Motor neuron (in vitro differentiated cells): ENCODE results near the gene FAM98C. TPM values are rescaled to one million over a fixed set of nuclear protein-coding genes. Genes with fewer than 3 reads are reported as not detected.

ENCODE experiments used
- ATAC-seq, 8 experiments: fragments of 200-7000 bp; cut with Tn5 transposase; replicated peaks in 6 of 8; 2 replicates each; pipeline ENCODE4 v1.8.0; 2021; ENCODE audit warnings: mild to moderate bottlenecking in 8 of 8, moderate library complexity in 8 of 8
- H3K27ac ChIP-seq, 2 donors: fragments of 250-450 bp; sonication (Bioruptor Pico); 2 replicates each; pipeline ENCODE4 v1.9.0; 2021; ENCODE audit warnings: antibody characterized with exemption in 2 of 2, mild to moderate bottlenecking in 2 of 2, moderate library complexity in 1 of 2
- H3K4me1 ChIP-seq, 2 donors: fragments of 250-450 bp; sonication (Bioruptor Pico); replicated peaks in 1 of 2; 2 replicates each; pipeline ENCODE4 v1.6.1; 2021; ENCODE audit warnings: antibody characterized with exemption in 2 of 2, mild to moderate bottlenecking in 2 of 2, moderate library complexity in 1 of 2
- H3K4me3 ChIP-seq, 5 donors: fragments of 250-450 bp; sonication (Bioruptor Pico); 2 replicates each; pipeline ENCODE4 v1.9.0; 2021; ENCODE audit warnings: antibody characterized with exemption in 5 of 5, mild to moderate bottlenecking in 5 of 5, moderate library complexity in 4 of 5
- WGBS, 10 experiments: fragments of 450-650 bp; shearing (Covaris generic); methylation state at CpG; one replicate each; pipeline ENCODE4 v1.0.0; 2022; 5-methylcytosine and 5-hydroxymethylcytosine counted together
- in situ Hi-C, 9 experiments: fragments of 400-800 bp; cut with MboI; loops; one replicate each; pipeline ENCODE4 v1.15.0; 2021; ENCODE audit warnings: low sequenced_read_pairs in 9 of 9, low pct_unique_long_range_greater_than_20kb in 2 of 9; ENCODE audit not compliant: unreplicated experiment in 9 of 9
- total RNA-seq, 8 experiments: library from RNA; unstranded; fragments of 300-600 nt; gene quantifications; 2 replicates each; pipeline versions ENCODE4 v1.2.3 to v1.2.4, GENCODE V29; 2022

FAM98C gene
- total RNA-seq, 8 experiments from 2014 or later = 7.8 to 13.6 (median 12.2) TPM

DNA sequence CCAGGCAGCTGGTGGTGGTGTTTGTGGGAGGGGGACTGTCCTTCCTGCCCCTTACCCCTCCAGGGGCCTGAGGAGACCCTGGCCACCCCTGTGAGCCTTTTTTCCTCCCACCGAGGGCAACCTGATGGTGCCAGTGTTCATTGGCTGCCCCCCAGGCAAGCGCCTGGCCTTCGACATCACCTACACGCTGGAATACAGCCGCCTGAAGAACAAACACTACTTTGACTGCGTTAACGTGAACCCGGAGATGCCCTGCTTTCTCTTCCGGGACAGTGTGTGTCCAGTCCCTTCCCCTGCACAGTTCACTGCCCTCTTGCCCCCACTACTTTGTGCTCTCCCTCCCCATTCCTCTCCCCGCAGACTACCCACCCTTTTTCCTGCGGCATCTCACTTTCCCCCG, 35.9 kb upstream of the FAM98C start:
- WGBS, 10 experiments = 60 to 82% (median 67%) methylated on average over 1 to 6 of the region's 12 CpGs; no CpG with 5 or more reads in 7 of the 10 experiments
- Histone ChIP-seq H3K4me1 (peaks cover 0 to 5% of the 10 kb centered on the region in 2 donors), H3K4me3 (no peak overlapping the region), H3K27ac (no peak overlapping the region)
- ATAC-seq = no peak
- in situ Hi-C loops = loop anchor here in 1 of 9 experiments (25.0 kb wide), 1 partner anchor 455 kb away; the partner anchor contains the start of genes SIPA1L3 and WDR87

DNA sequence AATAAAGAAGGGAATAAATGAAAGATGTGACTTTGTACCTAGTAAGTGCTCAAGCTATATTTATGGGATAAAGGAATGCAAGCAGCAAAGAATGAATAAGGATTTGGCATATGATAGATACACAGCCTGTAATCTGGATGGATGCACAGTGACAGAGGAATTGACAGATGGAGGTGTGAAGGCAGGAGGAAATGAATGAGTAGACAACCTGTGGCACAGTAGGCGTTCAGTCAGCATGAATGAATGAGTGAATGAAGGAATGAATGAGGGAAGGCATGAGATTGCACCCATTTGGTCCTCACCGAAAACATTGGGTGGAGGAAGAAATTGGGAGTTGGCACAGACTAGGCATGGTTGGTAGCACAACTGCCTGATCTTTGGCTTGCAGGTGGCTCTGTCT, 33.3 kb upstream of the FAM98C start:
- Histone ChIP-seq H3K27ac (no peak overlapping the region), H3K4me1 (peaks cover 0 to 3% of the 10 kb centered on the region in 2 donors), H3K4me3 (no peak overlapping the region)
- WGBS, 10 experiments = 0 to 100% (median 80%) methylated on average over 1 to 2 of the region's 2 CpGs; no CpG with 5 or more reads in 2 of the 10 experiments
- in situ Hi-C loops = loop anchor here in 1 of 9 experiments (25.0 kb wide), 1 partner anchor 457 kb away; the partner anchor contains the start of genes SIPA1L3 and WDR87
- no peak for ATAC-seq

DNA sequence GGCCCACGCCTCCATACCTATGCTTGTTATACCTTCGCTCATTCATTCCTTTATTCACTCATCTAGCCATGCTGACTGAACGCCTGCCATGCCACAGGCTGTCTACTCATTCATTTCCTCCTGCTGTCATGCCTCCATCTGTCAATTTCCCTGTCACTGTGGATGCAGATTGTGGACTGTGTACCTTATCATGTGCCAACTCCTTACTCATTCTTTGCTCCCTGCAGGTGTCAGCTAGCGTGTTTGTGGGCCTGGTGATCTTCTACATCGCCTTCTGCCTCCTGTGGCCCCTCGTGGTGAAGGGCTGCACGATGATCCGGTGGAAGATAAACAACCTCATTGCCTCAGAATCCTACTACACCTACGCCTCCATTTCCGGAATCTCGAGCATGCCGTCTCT, 32.6 kb upstream of the FAM98C start:
- Histone ChIP-seq H3K4me1 (peaks cover 0 to 3% of the 10 kb centered on the region in 2 donors), H3K27ac (no peak overlapping the region), H3K4me3 (no peak overlapping the region)
- ATAC-seq = no peak
- in situ Hi-C loops = loop anchor here in 1 of 9 experiments (25.0 kb wide), 1 partner anchor 458 kb away; the partner anchor contains the start of genes SIPA1L3 and WDR87
- WGBS, 10 experiments = 17 to 61% (median 40%) methylated on average over 1 to 11 of the region's 12 CpGs; no CpG with 5 or more reads in 3 of the 10 experiments

DNA sequence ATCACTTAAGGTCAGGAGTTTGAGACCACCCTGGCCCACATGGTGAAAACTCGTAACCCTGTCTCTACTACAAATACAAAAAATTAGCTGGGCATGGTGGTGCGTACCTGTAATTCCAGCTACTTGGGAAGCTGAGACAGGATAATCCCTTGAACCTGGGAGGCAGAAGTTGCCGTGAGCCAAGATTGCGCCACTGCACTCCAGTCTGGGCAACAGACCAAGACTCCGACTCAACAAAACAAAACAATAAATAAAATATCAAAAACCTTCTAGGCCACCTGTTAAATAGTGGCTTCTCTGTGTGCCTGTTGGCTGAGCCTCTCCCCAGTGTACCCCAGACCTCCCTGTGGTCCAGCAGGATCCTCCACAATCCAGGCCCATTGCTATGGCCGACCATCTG, 31.8 kb upstream of the FAM98C start:
- WGBS, 10 experiments = 59 to 88% (median 76%) methylated on average over 1 to 4 of the region's 6 CpGs; no CpG with 5 or more reads in 4 of the 10 experiments
- Histone ChIP-seq H3K27ac (no peak overlapping the region), H3K4me3 (no peak overlapping the region), H3K4me1 (peaks cover 5% of the 10 kb centered on the region in 2 donors)
- in situ Hi-C loops = loop anchor here in 1 of 9 experiments (25.0 kb wide), 1 partner anchor 459 kb away; the partner anchor contains the start of genes SIPA1L3 and WDR87
- no peak for ATAC-seq

DNA sequence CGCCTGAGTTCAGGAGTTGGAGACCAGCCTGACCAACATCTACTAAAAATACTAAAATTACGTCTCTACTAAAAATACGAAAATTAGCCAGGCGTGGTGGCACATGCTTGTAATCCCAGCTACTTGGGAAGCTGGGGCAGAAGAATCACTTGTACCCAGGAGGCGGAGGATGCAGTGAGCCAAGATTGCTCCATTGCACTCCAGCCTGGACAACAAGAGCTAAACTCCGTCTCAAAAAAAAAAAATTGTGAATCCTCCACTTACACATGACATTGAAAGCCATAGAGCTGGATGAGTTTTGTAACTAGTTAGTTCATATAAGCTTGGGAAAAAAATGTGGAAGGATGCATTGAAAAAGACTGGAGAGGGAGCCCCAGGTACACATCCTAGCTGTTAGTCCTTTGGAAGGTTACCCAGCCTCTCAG, 29.0 kb upstream of the FAM98C start:
- WGBS, 10 experiments = 20 to 90% (median 71%) methylated on average over 1 to 6 of the region's 6 CpGs
- H3K4me1 ChIP-seq = peaks cover 10 to 11% of the 10 kb centered on the region in 2 donors
- in situ Hi-C loops = loop anchor here in 1 of 9 experiments (25.0 kb wide), 1 partner anchor 462 kb away; the partner anchor contains the start of genes SIPA1L3 and WDR87
- H3K27ac ChIP-seq = peak overlapping the region; percentile 76 to 89
- peak overlapping the region; percentile 27 to 89 (median 36) for H3K4me3 ChIP-seq
- no peak for ATAC-seq

DNA sequence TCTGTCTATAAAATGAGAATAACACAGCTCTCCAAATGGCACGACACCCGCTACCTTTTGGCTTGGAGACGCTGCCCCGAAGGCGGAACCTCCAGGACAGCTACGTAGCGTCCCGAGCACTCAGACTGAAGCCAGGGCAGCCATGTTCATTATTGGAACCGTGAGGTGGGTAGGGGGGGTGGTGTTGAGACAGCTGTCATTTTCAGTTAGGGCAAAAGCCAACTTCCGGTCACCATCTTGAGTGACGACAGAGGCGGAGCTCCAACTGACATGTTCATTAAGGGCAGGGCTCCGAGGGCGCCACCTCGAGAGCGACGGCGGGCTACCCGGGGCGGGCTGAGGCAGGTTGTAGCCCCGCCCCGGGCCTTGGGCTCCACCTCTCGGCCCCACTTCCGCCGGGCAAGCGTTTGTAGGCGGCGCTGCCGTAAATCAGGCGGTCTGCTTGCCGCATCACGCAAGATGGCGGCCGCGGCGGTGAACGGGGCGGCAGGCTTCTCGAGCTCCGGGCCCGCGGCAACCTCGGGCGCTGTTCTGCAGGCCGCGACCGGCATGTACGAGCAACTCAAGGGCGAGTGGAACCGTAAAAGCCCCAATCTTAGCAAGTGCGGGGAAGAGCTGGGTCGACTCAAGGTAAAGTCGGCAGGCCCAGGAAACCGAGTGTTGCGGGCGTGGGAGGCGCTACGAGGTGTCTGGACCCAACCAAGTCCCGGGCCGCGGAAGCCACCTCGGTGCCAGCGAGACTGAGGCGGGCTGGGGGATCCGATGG, 28.4 kb upstream of the FAM98C start, which contains the start of gene PSMD8:
TSS of gene PSMD8 (plus strand) at position 240 of the 766 bp plus-strand sequence. CDS start at position 271, 31 bp downstream.
- WGBS, 10 experiments = 0 to 15% (median 0%) methylated on average over 1 to 42 of the region's 65 CpGs; no CpG with 5 or more reads in 3 of the 10 experiments
- Histone ChIP-seq H3K4me3 (peak within 1 kb of the TSS; percentile 60 to 89 (median 80)), H3K4me1 (peaks cover 10 to 11% of the 10 kb centered on the region in 2 donors), H3K27ac (peak within 1 kb of the TSS; percentile 94 to 97)
- in situ Hi-C loops = loop anchor here in 1 of 9 experiments (25.0 kb wide), 1 partner anchor 462 kb away; the partner anchor contains the start of genes SIPA1L3 and WDR87
- ATAC-seq = peak; percentile 90 to 97 (median 95)

DNA sequence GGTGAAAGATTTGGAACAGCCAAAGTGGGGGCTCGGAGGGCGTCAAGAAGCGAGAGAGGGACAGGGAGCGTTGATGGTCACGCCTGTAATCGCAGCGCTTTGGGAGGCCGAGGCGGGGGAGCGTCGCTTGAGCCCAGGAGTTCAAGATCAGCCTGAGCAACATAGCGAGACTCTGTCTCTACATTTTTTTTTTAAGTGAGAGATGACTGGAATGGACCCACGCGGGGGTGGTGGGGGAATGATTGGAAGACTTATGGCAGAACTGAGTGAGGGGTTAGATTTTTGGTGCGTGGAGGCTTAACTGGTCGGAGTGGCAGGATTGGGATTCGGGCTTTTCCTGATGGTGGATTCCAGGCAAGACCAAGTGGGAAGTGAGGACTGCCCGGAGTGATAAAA, 27.8 kb upstream of the FAM98C start:
- peak in 5 of 8 experiments; percentile 1 to 36 (median 16) for ATAC-seq
- in situ Hi-C loops = no loop called here
- Histone ChIP-seq H3K4me1 (peaks cover 10 to 11% of the 10 kb centered on the region in 2 donors), H3K4me3 (peak overlapping the region; percentile 60 to 89 (median 80)), H3K27ac (peak overlapping the region; percentile 94 to 97)
- WGBS, 10 experiments = 0 to 3% (median 0%) methylated on average over 1 to 8 of the region's 18 CpGs; no CpG with 5 or more reads in 4 of the 10 experiments

DNA sequence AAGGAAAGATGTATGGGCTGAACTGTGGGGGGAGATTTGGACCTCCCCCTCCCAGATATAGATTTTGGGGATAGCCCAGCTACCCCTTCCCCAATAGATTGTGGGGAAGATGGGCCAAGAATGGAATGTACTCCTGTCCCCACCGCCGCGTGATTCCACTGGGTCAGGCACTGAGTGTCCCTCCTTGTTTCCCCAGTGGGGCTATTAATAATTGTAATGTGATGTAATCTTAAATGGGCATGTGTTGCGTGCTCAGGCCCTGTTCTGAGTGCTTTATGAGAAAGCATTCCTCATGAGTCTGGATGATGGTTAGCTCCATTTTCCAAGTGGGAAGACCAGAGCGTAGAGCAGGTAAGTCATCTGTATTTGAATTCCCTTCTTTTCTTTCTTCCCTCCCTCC, 27.1 kb upstream of the FAM98C start:
- Histone ChIP-seq H3K4me3 (peak overlapping the region; percentile 60 to 89 (median 80)), H3K27ac (peak overlapping the region; percentile 94 to 97), H3K4me1 (peaks cover 10 to 11% of the 10 kb centered on the region in 2 donors)
- in situ Hi-C loops = no loop called here
- peak in 5 of 8 experiments; percentile 2 to 18 (median 7) for ATAC-seq
- WGBS, 10 experiments = 7 to 80% (median 60%) methylated on average over 1 to 3 of the region's 5 CpGs; no CpG with 5 or more reads in 5 of the 10 experiments

DNA sequence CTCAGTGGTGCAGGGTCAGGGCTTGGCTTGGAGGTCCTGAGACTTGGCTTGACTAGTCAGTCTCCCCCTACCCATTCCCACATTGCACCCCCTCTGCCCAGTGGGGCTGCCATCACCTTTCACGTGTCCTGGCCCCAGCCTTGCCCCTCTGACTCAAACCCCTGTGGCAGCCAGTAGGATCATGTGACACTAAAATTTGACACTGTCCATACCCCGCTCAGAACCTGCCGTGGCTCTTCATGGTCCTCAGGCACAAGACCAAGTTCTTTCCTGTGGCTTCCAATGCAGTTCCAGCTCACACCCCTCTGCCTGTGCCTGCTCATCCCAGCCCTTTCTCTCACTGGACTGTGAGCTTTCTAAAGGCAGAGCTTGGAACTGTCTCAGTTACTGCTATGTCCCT, 26.3 kb upstream of the FAM98C start:
- Histone ChIP-seq H3K4me1 (peaks cover 10 to 11% of the 10 kb centered on the region in 2 donors), H3K27ac (no peak overlapping the region), H3K4me3 (no peak overlapping the region)
- in situ Hi-C loops = no loop called here
- ATAC-seq = no peak
- WGBS, 10 experiments = 50 to 100% (median 94%) methylated on average over 1 to 2 of the region's 3 CpGs; no CpG with 5 or more reads in 6 of the 10 experiments

DNA sequence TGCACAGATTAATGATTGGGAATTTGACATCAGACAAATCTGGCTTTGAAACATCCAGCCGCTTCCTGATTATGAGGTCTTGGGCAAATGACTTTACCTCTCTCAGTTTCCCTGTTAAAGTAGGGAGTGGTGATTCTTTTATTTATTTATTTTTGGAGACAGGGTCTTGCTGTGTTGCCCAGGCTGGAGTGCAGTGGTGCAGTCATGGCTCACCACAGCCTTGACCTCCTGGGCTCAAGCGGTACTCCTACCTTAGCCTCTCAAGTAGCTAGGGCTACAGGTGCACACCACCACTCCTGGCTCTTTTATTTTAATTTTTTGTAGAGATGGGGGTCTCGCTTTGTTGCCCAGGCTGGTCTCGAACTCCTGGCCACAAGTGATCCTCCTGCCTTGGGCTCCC, 25.8 kb upstream of the FAM98C start:
- Histone ChIP-seq H3K27ac (no peak overlapping the region), H3K4me1 (peaks cover 10 to 11% of the 10 kb centered on the region in 2 donors), H3K4me3 (no peak overlapping the region)
- 85 to 100% (median 100%) methylated on average over 1 to 4 of the region's 4 CpGs; no CpG with 5 or more reads in 4 of the 10 experiments for WGBS, 10 experiments
- in situ Hi-C loops = no loop called here
- ATAC-seq = no peak

DNA sequence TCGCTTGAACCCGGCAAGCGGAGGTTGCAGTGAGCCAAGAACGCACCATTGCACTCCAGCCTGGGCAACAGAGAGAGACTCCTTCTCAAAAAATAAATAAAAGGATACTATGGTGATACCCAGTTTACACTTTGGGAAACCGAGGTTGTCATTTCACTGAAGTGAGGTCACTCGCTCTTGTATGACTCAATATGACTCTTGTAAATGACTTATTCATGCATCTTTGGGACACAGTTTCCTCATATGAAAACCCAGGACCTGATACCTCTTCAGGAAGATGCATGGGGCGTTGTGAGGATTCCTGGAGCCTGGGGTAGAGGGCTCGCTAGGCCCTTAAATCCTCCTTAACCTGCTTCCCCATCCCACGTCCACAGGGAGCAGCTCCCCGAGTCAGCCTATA, 24.0 kb upstream of the FAM98C start:
- 80 to 100% (median 94%) methylated on average over 1 to 8 of the region's 10 CpGs; no CpG with 5 or more reads in 4 of the 10 experiments for WGBS, 10 experiments
- in situ Hi-C loops = no loop called here
- Histone ChIP-seq H3K4me3 (no peak overlapping the region), H3K27ac (no peak overlapping the region), H3K4me1 (peaks cover 9 to 10% of the 10 kb centered on the region in 2 donors)
- ATAC-seq = no peak

DNA sequence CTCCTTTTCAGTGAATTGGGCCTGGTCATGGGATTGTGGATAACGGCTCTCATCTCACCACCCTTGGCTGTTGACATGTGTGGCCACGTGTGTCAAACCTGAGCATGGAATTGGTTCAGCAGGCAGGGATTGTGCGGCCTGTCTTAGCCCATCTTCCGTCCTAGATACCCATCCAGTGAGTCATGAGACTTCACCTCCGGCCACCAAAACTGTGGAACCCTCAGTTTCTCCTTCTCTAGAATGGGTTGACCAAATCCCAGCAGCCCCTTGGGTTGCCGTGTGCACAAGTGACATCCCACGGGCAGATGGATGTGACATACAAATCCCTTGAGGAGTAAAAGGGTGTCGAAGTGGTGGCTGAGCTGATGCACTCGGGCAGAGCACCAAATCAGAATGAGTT, 21.8 kb upstream of the FAM98C start:
- no peak overlapping the region for H3K27ac ChIP-seq
- WGBS, 10 experiments = 96 to 100% (median 100%) methylated on average over 2 to 7 of the region's 9 CpGs; no CpG with 5 or more reads in 5 of the 10 experiments
- ATAC-seq = no peak

DNA sequence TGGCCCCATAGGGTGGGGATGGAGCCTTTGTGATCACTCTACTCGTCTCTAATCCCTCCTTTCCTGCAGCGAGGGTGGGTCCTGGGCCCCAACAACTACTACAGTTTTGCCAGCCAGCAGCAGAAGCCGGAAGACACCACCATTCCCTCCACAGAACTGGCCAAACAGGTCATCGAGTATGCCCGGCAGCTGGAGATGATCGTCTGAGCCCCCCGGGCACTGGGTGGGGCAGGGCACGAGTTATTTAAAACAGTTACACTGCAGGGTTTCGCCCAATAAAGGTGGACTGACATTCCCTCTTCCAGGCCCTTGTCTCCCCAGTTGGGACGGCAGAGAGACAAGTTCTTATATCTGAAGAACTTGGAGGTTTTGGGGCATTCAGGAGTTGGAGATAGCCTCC, 19.7 kb upstream of the FAM98C start:
- WGBS, 10 experiments = 48 to 100% (median 92%) methylated on average over 1 to 9 of the region's 10 CpGs; no CpG with 5 or more reads in 6 of the 10 experiments
- Histone ChIP-seq H3K4me3 (no peak overlapping the region), H3K27ac (no peak overlapping the region), H3K4me1 (peaks cover 0 to 9% of the 10 kb centered on the region in 2 donors)
- no peak for ATAC-seq
- in situ Hi-C loops = no loop called here

More for the DNA sequence above, 21.8 kb upstream of the FAM98C start:
- in situ Hi-C loops = no loop called here
- H3K4me1 ChIP-seq = peaks cover 4 to 5% of the 10 kb centered on the region in 2 donors
- no peak overlapping the region for H3K4me3 ChIP-seq
